Left lung (tissue), 10 donors: ENCODE measurements around the gene NRBP1. TPM values are rescaled to one million over a fixed set of nuclear protein-coding genes. Genes with fewer than 3 reads are reported as not detected.

ENCODE experiments used
- ATAC-seq: fragments of 200-7000 bp; cut with Tn5 transposase; one replicate; pipeline ENCODE4 v1.9.1; 2020; ENCODE audit warnings: moderate library complexity
- DNase-seq, 4 donors: peaks; one replicate each; pipeline ENCODE4 v3.0.0-alpha.2; 2013 to 2020
- H3K27ac ChIP-seq, 2 donors: fragments of 200-600 bp; sonication (generic) in 1 of 2; one replicate each; pipeline versions ENCODE4 v1.5.0 to v1.8.0; 2020 to 2021
- H3K27me3 ChIP-seq, 2 donors: fragments of 200-600 bp; sonication (generic) in 1 of 2; one replicate each; pipeline versions ENCODE4 v1.5.0 to v1.8.0; 2020 to 2021
- H3K36me3 ChIP-seq, 2 donors: fragments of 200-600 bp; sonication (generic) in 1 of 2; one replicate each; pipeline versions ENCODE4 v1.5.0 to v1.8.0; 2020 to 2021
- H3K4me1 ChIP-seq, 2 donors: fragments of 200-600 bp; one replicate each; pipeline ENCODE4 v1.8.0; 2021
- H3K4me3 ChIP-seq, 2 donors: fragments of 200-600 bp; sonication (generic) in 1 of 2; one replicate each; pipeline versions ENCODE4 v1.5.0 to v1.8.0; 2020 to 2021; ENCODE audit warnings: mild to moderate bottlenecking in 1 of 2
- H3K9me3 ChIP-seq, 2 donors: fragments of 200-600 bp; sonication (generic) in 1 of 2; one replicate each; pipeline versions ENCODE4 v1.5.0 to v1.8.0; 2020 to 2021
- CTCF ChIP-seq, 2 donors: fragments of 200-600 bp; sonication (generic) in 1 of 2; IDR thresholded peaks; one replicate each; pipeline versions ENCODE4 v1.5.0 to v1.8.0; 2021; ENCODE audit warnings: antibody characterized with exemption in 2 of 2
- intact Hi-C, 2 donors: fragments of 100-400 bp; cut with DNase I; formaldehyde crosslinking; loops; one replicate each; pipeline versions ENCODE4 v1.11.2 to v1.14.2; 2022
- polyA plus RNA-seq, 6 donors: library from polyadenylated mRNA; unstranded; fragments of 120-200 nt; gene quantifications; one replicate each; pipeline ENCODE4 v1.2.1, GENCODE V29; 2013; ENCODE audit not compliant: insufficient read length in 6 of 6
- total RNA-seq, 2 donors: library from RNA; stranded (reverse); fragmentation: NEBNext Ultra II Directional; extraction: Animal tissue kit (Norgen Biotek cat#: 25700); gene quantifications; one replicate each; pipeline ENCODE4 v1.2.1, GENCODE V29; 2021
- donor health status: DM: no; HTN: yes; CAD: no.
- donor health status: DM: no; HTN: no; CAD: no.

Gene NRBP1
- total and polyA plus RNA-seq, 8 donors, result 81.6 to 137 (median 121) TPM

- no peaks in the 10 kb centered on the region for H3K27me3 ChIP-seq
- intact Hi-C loops, result no loop called here
- peak within 1 kb of the TSS; percentile 72 to 94 for H3K27ac ChIP-seq
- H3K4me1 ChIP-seq, result peaks cover 7 to 33% of the 10 kb centered on the region in 2 donors
- DNase-seq (peak; percentile 91 to 99 (median 96)), ATAC-seq (peak; percentile 99)
- no peak for TF ChIP-seq CTCF (IDR thresholded peaks at IDR 0.05)
- H3K36me3 ChIP-seq, result peaks cover 0 to 16% of the 10 kb centered on the region in 2 donors
- H3K9me3 ChIP-seq, result no peaks in the 10 kb centered on the region
- H3K4me3 ChIP-seq, result peak within 1 kb of the TSS; percentile 100
These were observed 18.9 kb upstream of the NRBP1 start, which contains the start of gene PPM1G for GRCh38 chr2:27409321-27410073. TSS of gene PPM1G (minus strand) at chr2:27409591. CDS start at chr2:27409422, 169 bp downstream.

- TF ChIP-seq CTCF (IDR thresholded peaks at IDR 0.05), result no peak
- intact Hi-C loops, result no loop called here
- no peaks in the 10 kb centered on the region for H3K27me3 ChIP-seq
- H3K36me3 ChIP-seq, result no peaks in the 10 kb centered on the region
- no peaks in the 10 kb centered on the region for H3K9me3 ChIP-seq
- H3K4me1 ChIP-seq, result peaks cover 6 to 19% of the 10 kb centered on the region in 2 donors
- ATAC-seq, result no peak
- no peak overlapping the region for H3K4me3 ChIP-seq
- H3K27ac ChIP-seq, result no peak overlapping the region
- DNase-seq, result no peak
These were observed 15.8 kb upstream of the NRBP1 start for GRCh38 chr2:27412419-27413152.

DNA sequence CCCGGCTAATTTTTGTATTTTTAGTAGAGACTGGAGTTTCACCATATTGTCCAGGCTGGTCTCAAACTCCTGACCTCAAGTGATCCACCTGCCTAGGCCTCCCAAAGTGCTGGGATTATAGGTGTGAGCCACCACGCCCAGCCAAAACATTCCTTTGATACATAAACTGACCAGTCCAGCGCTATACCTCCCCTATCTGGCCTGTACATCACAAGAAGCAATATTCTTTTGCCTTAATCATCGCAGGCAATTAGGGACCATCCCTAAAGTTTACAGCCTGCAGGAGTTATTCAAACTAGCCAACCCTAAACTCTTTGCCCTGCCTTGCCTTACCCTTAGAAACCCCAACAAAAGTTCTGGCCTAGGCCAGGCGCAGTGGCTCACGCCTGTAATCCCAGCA is 12.3 kb upstream of the NRBP1 start:
- Histone ChIP-seq H3K27ac (no peak overlapping the region), H3K27me3 (no peaks in the 10 kb centered on the region), H3K9me3 (no peaks in the 10 kb centered on the region), H3K4me3 (no peak overlapping the region), H3K36me3 (no peaks in the 10 kb centered on the region), H3K4me1 (no peaks in the 10 kb centered on the region)
- DNase-seq (no peak), ATAC-seq (no peak)
- intact Hi-C loops, result no loop called here
- no peak for TF ChIP-seq CTCF (IDR thresholded peaks at IDR 0.05)

- Histone ChIP-seq H3K36me3 (no peaks in the 10 kb centered on the region), H3K27me3 (no peaks in the 10 kb centered on the region), H3K4me1 (no peaks in the 10 kb centered on the region), H3K9me3 (no peaks in the 10 kb centered on the region), H3K4me3 (no peak overlapping the region), H3K27ac (no peak overlapping the region)
- DNase-seq (no peak), ATAC-seq (no peak)
- no peak for TF ChIP-seq CTCF (IDR thresholded peaks at IDR 0.05)
- intact Hi-C loops, result no loop called here
These were observed 7.4 kb upstream of the NRBP1 start for GRCh38 chr2:27420996-27421395.

DNA sequence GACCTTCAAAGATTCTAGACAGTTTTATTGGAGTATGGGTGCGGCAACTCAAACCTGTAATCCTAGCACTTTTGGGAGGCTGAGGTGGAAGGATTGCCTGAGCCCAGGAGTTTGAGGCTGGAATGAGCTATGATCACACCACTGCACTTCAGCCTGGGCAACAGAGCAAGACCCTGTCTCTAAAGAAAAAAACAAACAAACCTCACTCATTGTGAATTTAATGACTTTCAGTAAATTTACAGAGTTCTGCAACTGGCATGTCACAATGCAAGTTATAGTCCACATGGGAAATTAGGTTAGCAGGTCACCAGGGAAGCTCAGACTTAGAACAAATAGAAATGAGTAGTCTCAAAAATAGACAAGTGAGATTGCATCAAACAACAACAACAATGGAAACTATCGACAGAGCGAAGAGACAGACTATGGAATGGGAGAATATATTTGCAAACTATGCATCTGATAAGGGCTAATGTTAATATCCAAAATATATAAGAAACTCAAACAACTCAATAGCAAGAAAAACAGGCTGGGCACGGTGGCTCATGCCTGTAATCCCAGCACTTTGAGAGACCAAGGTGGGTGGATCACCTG is 6.7 kb upstream of the NRBP1 start:
- no peak for TF ChIP-seq CTCF (IDR thresholded peaks at IDR 0.05)
- Histone ChIP-seq H3K4me3 (no peak overlapping the region), H3K27ac (no peak overlapping the region), H3K27me3 (no peaks in the 10 kb centered on the region), H3K36me3 (no peaks in the 10 kb centered on the region), H3K4me1 (no peaks in the 10 kb centered on the region), H3K9me3 (no peaks in the 10 kb centered on the region)
- intact Hi-C loops, result no loop called here
- no peak for DNase-seq
- no peak for ATAC-seq
